Measurements from ENCODE around the gene DHFR.

Gene DHFR

GRCh38 chr5:80701597-80701996, 46.8 kb upstream of the DHFR start:
- Histone ChIP-seq H2BK15ac (ENCODE audit: low read length) (no peak overlapping the region), H2AK5ac (ENCODE audit: low read depth, low read length) (no peak overlapping the region), H3K4me3 (ENCODE audit: low read length in 2 of 2) (no peak overlapping the region), H2BK12ac (ENCODE audit: low read length) (no peak overlapping the region), H3K36me3 (replicated peaks in 1 of 2; ENCODE audit: control insufficient read depth in 2 of 2, insufficient read depth in 2 of 2, low read length in 2 of 2) (peaks cover 2 to 44% of the 10 kb centered on the region in 2 donors), H3K14ac (ENCODE audit: low read length) (no peak overlapping the region), H3K9me3 (replicated peaks in 1 of 2; ENCODE audit: control insufficient read depth in 2 of 2, insufficient read depth in 1 of 2, low read depth in 1 of 2, low read length in 2 of 2) (no peaks in the 10 kb centered on the region), H3K4ac (ENCODE audit: low read length) (no peak overlapping the region), H3K27ac (replicated peaks; ENCODE audit: low read length) (no peak overlapping the region), H4K8ac (ENCODE audit: low read depth, low read length) (no peak overlapping the region), H3K27me3 (ENCODE audit: control insufficient read depth in 3 of 3, insufficient read depth in 3 of 3, low read depth in 1 of 3, low read length in 3 of 3) (no peaks in the 10 kb centered on the region), H3K4me2 (ENCODE audit: insufficient read depth, low read length, poor library complexity, severe bottlenecking) (no peak overlapping the region), H3K23ac (ENCODE audit: low read depth, low read length, poor library complexity) (no peak overlapping the region), H2AFZ (ENCODE audit: low read length) (no peak overlapping the region), H3K4me1 (ENCODE audit: control insufficient read depth in 2 of 2, insufficient read depth in 1 of 2, low read depth in 1 of 2, low read length in 2 of 2) (peaks cover 0 to 4% of the 10 kb centered on the region in 2 donors), H3K79me1 (ENCODE audit: low read depth, low read length) (no peaks in the 10 kb centered on the region), H3K18ac (ENCODE audit: low read length) (no peak overlapping the region), H2BK120ac (ENCODE audit: low read depth, low read length) (no peak overlapping the region), H2BK5ac (ENCODE audit: low read length) (no peak overlapping the region), H4K91ac (ENCODE audit: low read depth, low read length, poor library complexity) (no peak overlapping the region), H3K9ac (ENCODE audit: low read depth, low read length, poor library complexity) (no peak overlapping the region)
- DNase-seq (ENCODE audit: low spot score), result no peak
- WGBS, 2 donors (ENCODE audit: extremely low coverage in 2 of 2, insufficient read length in 2 of 2, insufficient replicate concordance in 1 of 2), result no CpG with 5 or more reads among the region's 1 CpG

- peaks cover 4 to 36% of the 10 kb centered on the region in 2 donors for H3K36me3 ChIP-seq (replicated peaks in 1 of 2; ENCODE audit: control insufficient read depth in 2 of 2, insufficient read depth in 2 of 2, low read length in 2 of 2)
- no peaks in the 10 kb centered on the region for H3K9me3 ChIP-seq (replicated peaks in 1 of 2; ENCODE audit: control insufficient read depth in 2 of 2, insufficient read depth in 1 of 2, low read depth in 1 of 2, low read length in 2 of 2)
- no peak overlapping the region for H3K9ac ChIP-seq (ENCODE audit: low read depth, low read length, poor library complexity)
- no peak overlapping the region for H3K14ac ChIP-seq (ENCODE audit: low read length)
- H3K27ac ChIP-seq (replicated peaks; ENCODE audit: low read length), result no peak overlapping the region
- no peak overlapping the region for H4K8ac ChIP-seq (ENCODE audit: low read depth, low read length)
- no peak overlapping the region for H3K23ac ChIP-seq (ENCODE audit: low read depth, low read length, poor library complexity)
- H3K4me2 ChIP-seq (ENCODE audit: insufficient read depth, low read length, poor library complexity, severe bottlenecking), result no peak overlapping the region
- no peak overlapping the region for H4K91ac ChIP-seq (ENCODE audit: low read depth, low read length, poor library complexity)
- no peak overlapping the region for H2BK5ac ChIP-seq (ENCODE audit: low read length)
- H3K27me3 ChIP-seq (ENCODE audit: control insufficient read depth in 3 of 3, insufficient read depth in 3 of 3, low read depth in 1 of 3, low read length in 3 of 3), result no peaks in the 10 kb centered on the region
- no peak overlapping the region for H3K4me3 ChIP-seq (ENCODE audit: low read length in 2 of 2)
- H2BK15ac ChIP-seq (ENCODE audit: low read length), result no peak overlapping the region
- no peaks in the 10 kb centered on the region for H3K79me1 ChIP-seq (ENCODE audit: low read depth, low read length)
- H3K18ac ChIP-seq (ENCODE audit: low read length), result no peak overlapping the region
- DNase-seq (ENCODE audit: low spot score), result no peak
- no CpG with 5 or more reads among the region's 5 CpGs for WGBS, 2 donors (ENCODE audit: extremely low coverage in 2 of 2, insufficient read length in 2 of 2, insufficient replicate concordance in 1 of 2)
- H2AFZ ChIP-seq (ENCODE audit: low read length), result no peak overlapping the region
- peaks cover 0 to 2% of the 10 kb centered on the region in 2 donors for H3K4me1 ChIP-seq (ENCODE audit: control insufficient read depth in 2 of 2, insufficient read depth in 1 of 2, low read depth in 1 of 2, low read length in 2 of 2)
- no peak overlapping the region for H2AK5ac ChIP-seq (ENCODE audit: low read depth, low read length)
- no peak overlapping the region for H3K4ac ChIP-seq (ENCODE audit: low read length)
- H2BK12ac ChIP-seq (ENCODE audit: low read length), result no peak overlapping the region
- no peak overlapping the region for H2BK120ac ChIP-seq (ENCODE audit: low read depth, low read length)
Observed at GRCh38 chr5:80698369-80698768, 43.6 kb upstream of the DHFR start.

- Histone ChIP-seq H2BK15ac (ENCODE audit: low read length) (no peak overlapping the region), H3K27ac (replicated peaks; ENCODE audit: low read length) (no peak overlapping the region), H2BK5ac (ENCODE audit: low read length) (no peak overlapping the region), H3K18ac (ENCODE audit: low read length) (no peak overlapping the region), H3K4ac (ENCODE audit: low read length) (no peak overlapping the region), H3K36me3 (replicated peaks in 1 of 2; ENCODE audit: control insufficient read depth in 2 of 2, insufficient read depth in 2 of 2, low read length in 2 of 2) (peaks cover 3 to 32% of the 10 kb centered on the region in 2 donors), H4K91ac (ENCODE audit: low read depth, low read length, poor library complexity) (no peak overlapping the region), H2AFZ (ENCODE audit: low read length) (no peak overlapping the region), H3K27me3 (ENCODE audit: control insufficient read depth in 3 of 3, insufficient read depth in 3 of 3, low read depth in 1 of 3, low read length in 3 of 3) (no peaks in the 10 kb centered on the region), H3K4me1 (ENCODE audit: control insufficient read depth in 2 of 2, insufficient read depth in 1 of 2, low read depth in 1 of 2, low read length in 2 of 2) (peaks cover 0 to 2% of the 10 kb centered on the region in 2 donors), H4K8ac (ENCODE audit: low read depth, low read length) (no peak overlapping the region), H2BK12ac (ENCODE audit: low read length) (no peak overlapping the region), H3K9ac (ENCODE audit: low read depth, low read length, poor library complexity) (no peak overlapping the region), H3K9me3 (replicated peaks in 1 of 2; ENCODE audit: control insufficient read depth in 2 of 2, insufficient read depth in 1 of 2, low read depth in 1 of 2, low read length in 2 of 2) (no peaks in the 10 kb centered on the region), H3K14ac (ENCODE audit: low read length) (no peak overlapping the region), H3K4me3 (ENCODE audit: low read length in 2 of 2) (no peak overlapping the region), H2AK5ac (ENCODE audit: low read depth, low read length) (no peak overlapping the region), H3K79me1 (ENCODE audit: low read depth, low read length) (no peaks in the 10 kb centered on the region), H2BK120ac (ENCODE audit: low read depth, low read length) (no peak overlapping the region), H3K4me2 (ENCODE audit: insufficient read depth, low read length, poor library complexity, severe bottlenecking) (no peak overlapping the region), H3K23ac (ENCODE audit: low read depth, low read length, poor library complexity) (no peak overlapping the region)
- WGBS, 2 donors (ENCODE audit: extremely low coverage in 2 of 2, insufficient read length in 2 of 2, insufficient replicate concordance in 1 of 2), result no CpG with 5 or more reads among the region's 3 CpGs
- no peak for DNase-seq (ENCODE audit: low spot score)
Observed at GRCh38 chr5:80697100-80697499, 42.3 kb upstream of the DHFR start.

- Histone ChIP-seq H3K23ac (ENCODE audit: low read depth, low read length, poor library complexity) (no peak overlapping the region), H2AK5ac (ENCODE audit: low read depth, low read length) (no peak overlapping the region), H3K4ac (ENCODE audit: low read length) (no peak overlapping the region), H3K4me3 (ENCODE audit: low read length in 2 of 2) (no peak overlapping the region), H3K4me1 (ENCODE audit: control insufficient read depth in 2 of 2, insufficient read depth in 1 of 2, low read depth in 1 of 2, low read length in 2 of 2) (peaks cover 0 to 2% of the 10 kb centered on the region in 2 donors), H4K8ac (ENCODE audit: low read depth, low read length) (no peak overlapping the region), H3K9me3 (replicated peaks in 1 of 2; ENCODE audit: control insufficient read depth in 2 of 2, insufficient read depth in 1 of 2, low read depth in 1 of 2, low read length in 2 of 2) (no peaks in the 10 kb centered on the region), H4K91ac (ENCODE audit: low read depth, low read length, poor library complexity) (no peak overlapping the region), H3K4me2 (ENCODE audit: insufficient read depth, low read length, poor library complexity, severe bottlenecking) (no peak overlapping the region), H3K18ac (ENCODE audit: low read length) (no peak overlapping the region), H2AFZ (ENCODE audit: low read length) (no peak overlapping the region), H3K9ac (ENCODE audit: low read depth, low read length, poor library complexity) (no peak overlapping the region), H2BK5ac (ENCODE audit: low read length) (no peak overlapping the region), H3K14ac (ENCODE audit: low read length) (no peak overlapping the region), H2BK15ac (ENCODE audit: low read length) (no peak overlapping the region), H2BK120ac (ENCODE audit: low read depth, low read length) (no peak overlapping the region), H3K27ac (replicated peaks; ENCODE audit: low read length) (no peak overlapping the region), H2BK12ac (ENCODE audit: low read length) (no peak overlapping the region), H3K36me3 (replicated peaks in 1 of 2; ENCODE audit: control insufficient read depth in 2 of 2, insufficient read depth in 2 of 2, low read length in 2 of 2) (peaks cover 3 to 26% of the 10 kb centered on the region in 2 donors), H3K79me1 (ENCODE audit: low read depth, low read length) (no peaks in the 10 kb centered on the region), H3K27me3 (ENCODE audit: control insufficient read depth in 3 of 3, insufficient read depth in 3 of 3, low read depth in 1 of 3, low read length in 3 of 3) (no peaks in the 10 kb centered on the region)
- no peak for DNase-seq (ENCODE audit: low spot score)
- WGBS, 2 donors (ENCODE audit: extremely low coverage in 2 of 2, insufficient read length in 2 of 2, insufficient replicate concordance in 1 of 2), result no CpG with 5 or more reads among the region's 3 CpGs
Observed at GRCh38 chr5:80696450-80696849, 41.7 kb upstream of the DHFR start.

Measured in neuronal stem cell (in vitro differentiated cells).